Epithelial cell of prostate (primary cell): Measurements from ENCODE around the gene POLR2E.

ENCODE experiments used
- DNase-seq: peaks from one replicate; pipeline ENCODE4 v3.0.0-alpha.2; 2011; ENCODE audit warnings: low read depth, low spot score
- H3K27ac ChIP-seq: fragments of 450-650 bp; 2 replicates; pipeline ENCODE4 v1.5.1; 2017; ENCODE audit warnings: mild to moderate bottlenecking

The POLR2E gene

DNA sequence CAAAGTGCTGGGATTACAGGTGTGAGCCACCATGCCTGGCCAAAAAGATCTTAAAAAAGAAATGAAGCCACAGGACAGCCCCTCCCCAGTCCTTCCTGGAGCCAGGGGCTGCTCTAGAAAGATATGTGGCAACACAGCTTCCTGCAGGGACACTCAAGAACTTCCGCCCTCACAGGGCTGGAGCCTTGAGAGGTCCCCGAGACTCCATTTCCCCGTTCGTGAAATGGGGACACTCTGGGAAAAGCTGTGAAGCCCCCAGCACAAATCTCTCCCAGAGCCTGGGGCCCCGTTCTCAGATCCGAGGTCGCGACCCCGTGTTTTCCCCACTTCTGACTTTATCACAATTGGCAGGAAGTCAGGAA, 6.1 kb upstream of the POLR2E start:
- H3K27ac ChIP-seq = peak overlapping the region; percentile 96
- DNase-seq = no peak

DNA sequence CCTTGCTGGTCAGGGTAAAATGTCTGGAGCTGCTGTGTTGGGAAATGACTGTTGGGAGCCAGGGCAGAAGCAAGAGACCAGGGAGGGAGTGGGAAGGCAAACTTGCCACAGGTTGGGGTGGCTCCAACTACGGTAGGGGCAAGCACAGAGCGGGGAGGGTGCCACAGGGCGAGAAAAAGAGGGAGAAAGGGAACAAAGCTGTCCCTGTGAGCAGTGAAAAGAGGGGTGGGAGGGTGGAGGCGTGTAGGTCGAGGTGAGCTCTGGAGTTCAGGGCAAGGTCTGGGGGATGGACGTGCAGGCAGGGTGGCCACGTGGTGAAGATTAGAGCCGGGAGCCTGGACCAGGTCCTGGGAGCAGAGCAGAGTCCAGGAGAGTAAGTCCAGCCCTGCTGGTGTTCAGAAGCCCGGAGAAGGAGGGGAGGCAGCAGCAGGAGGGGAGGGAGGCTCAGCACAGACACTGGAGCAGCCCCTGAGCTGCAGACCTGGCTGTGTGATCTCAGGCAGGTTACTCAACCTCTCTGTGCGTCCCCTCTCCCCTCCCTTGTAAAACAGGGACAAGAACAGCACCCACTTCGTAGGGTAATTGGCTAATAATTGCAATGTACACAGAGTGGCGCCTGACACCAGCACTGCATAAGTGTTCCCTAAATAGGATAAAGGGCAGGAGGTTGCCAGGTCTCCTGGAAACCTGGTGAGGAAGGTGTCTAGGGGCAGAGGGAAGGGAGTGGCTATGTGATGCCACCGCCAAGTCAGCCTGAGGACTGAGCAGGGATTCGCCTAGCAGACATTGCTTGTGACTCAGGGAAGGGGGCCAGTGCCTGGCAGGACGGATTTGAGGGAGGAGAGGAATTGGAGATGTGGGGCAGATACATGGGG, 3.2 kb upstream of the POLR2E start:
- DNase-seq = no peak
- H3K27ac ChIP-seq = peak overlapping the region; percentile 76

DNA sequence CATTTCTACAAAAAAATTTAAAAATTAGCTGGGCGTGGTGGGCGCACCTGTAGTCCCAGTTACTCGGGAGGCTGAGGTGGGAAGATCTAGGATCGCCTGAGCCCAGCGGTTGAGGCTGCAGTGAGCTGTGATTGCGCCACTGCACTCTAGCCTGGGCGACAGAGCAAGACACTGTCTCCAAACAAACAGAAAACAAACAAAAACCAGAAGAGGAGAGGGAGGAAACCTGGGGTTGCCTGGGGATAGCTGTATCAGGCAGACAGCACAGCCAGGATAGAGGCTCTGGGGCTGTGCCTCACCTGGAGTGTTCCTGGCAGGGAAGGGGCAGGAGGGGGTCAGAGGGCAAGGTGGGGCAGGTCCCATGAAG, 2.6 kb upstream of the POLR2E start:
- peak overlapping the region; percentile 76 for H3K27ac ChIP-seq
- DNase-seq = no peak

- peak overlapping the region; percentile 24 for H3K27ac ChIP-seq
- DNase-seq = no peak
These were observed 559 bp downstream of the POLR2E start for GRCh38 chr19:1094655-1094977.

DNA sequence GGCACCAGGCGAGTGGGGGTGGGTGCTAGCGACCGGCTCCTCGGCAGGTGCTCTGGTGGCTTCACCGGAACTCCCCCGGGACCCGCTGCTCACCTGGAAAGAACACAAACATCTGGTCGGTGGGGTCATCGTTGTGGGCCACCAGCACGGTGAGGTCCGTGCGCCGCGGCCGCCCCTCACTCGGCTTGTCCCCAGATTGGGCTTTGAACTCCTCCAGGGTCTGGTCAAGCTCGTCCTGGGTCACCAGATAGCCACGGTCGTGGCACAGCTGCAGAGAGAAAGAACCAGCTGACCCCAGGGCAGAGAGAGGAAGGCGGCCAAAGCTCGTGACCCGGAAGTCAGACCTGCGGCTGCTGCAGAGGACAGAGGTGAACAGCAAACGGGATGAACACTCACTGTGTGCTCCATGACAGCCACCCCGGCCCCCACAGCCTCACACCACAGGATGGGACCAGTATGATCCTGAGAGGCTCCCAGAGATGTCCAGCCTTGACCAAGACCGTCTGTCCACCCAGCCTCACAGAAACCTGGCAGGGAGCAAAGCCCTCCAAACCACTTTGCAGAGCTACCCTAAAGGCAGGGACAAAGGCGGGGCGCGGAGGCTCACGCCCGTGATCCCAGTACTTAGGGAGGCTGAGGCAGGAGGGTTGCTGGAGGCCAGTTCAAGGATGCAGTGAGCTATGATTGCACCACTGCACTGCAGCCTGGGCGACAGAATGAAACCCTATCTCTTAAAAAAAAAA, 1.2 kb downstream of the POLR2E start:
- no peak for DNase-seq
- H3K27ac ChIP-seq = no peak overlapping the region

GRCh38 chr19:1093330-1093729, 1.8 kb downstream of the POLR2E start:
- no peak overlapping the region for H3K27ac ChIP-seq
- no peak for DNase-seq

GRCh38 chr19:1091544-1092175, 3.5 kb downstream of the POLR2E start:
- no peak overlapping the region for H3K27ac ChIP-seq
- DNase-seq = no peak

DNA sequence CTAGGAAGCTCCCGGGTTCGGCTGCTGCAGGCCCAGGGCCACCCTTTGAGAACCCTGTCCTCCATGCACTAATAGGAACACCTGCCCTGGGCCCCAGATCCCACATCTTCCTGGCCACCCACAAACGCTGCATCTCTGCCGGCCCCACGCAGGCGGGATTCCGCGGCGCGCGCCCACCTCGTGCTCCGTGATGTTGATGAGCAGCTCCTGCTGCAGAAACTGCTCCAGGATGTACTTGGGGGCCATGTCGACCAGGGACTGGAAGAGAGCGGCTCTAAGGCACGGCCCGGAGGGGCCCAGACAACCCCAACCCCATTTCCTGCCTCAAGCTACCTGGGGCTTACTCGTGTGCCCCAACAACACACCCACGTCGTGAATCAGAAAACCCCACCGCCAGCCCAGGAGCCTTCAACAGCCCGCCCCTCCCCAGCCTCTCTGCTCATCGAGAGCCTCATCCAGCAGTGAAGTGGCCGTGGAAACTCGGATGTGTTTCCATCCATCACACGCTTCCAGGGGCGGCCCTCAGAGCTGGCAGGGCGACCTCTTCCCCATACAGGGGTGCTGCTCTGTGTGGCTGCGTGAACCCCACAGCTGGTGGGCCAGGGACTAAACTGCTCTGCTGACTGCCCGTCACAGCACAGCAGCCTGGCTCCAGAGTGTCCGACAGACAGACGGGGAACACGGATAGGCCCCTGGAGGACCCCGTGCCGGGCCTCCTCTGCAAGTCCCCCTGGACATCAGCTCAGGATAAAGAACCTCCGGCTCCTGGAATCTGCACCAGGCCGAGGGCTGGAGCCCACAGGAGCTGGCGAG, 4.2 kb downstream of the POLR2E start:
- no peak overlapping the region for H3K27ac ChIP-seq
- no peak for DNase-seq

- DNase-seq = no peak
- no peak overlapping the region for H3K27ac ChIP-seq
These were observed 5.3 kb downstream of the POLR2E start for GRCh38 chr19:1089891-1090290.

- H3K27ac ChIP-seq = no peak overlapping the region
- no peak for DNase-seq
These were observed 5.9 kb downstream of the POLR2E start for GRCh38 chr19:1089126-1089771.

GRCh38 chr19:1088416-1089010, 6.7 kb downstream of the POLR2E start:
- H3K27ac ChIP-seq = no peak overlapping the region
- no peak for DNase-seq

GRCh38 chr19:1087813-1088415, 7.3 kb downstream of the POLR2E start:
- no peak for DNase-seq
- H3K27ac ChIP-seq = no peak overlapping the region

GRCh38 chr19:1086613-1087012, 8.6 kb downstream of the POLR2E start:
- no peak for DNase-seq
- no peak overlapping the region for H3K27ac ChIP-seq

DNA sequence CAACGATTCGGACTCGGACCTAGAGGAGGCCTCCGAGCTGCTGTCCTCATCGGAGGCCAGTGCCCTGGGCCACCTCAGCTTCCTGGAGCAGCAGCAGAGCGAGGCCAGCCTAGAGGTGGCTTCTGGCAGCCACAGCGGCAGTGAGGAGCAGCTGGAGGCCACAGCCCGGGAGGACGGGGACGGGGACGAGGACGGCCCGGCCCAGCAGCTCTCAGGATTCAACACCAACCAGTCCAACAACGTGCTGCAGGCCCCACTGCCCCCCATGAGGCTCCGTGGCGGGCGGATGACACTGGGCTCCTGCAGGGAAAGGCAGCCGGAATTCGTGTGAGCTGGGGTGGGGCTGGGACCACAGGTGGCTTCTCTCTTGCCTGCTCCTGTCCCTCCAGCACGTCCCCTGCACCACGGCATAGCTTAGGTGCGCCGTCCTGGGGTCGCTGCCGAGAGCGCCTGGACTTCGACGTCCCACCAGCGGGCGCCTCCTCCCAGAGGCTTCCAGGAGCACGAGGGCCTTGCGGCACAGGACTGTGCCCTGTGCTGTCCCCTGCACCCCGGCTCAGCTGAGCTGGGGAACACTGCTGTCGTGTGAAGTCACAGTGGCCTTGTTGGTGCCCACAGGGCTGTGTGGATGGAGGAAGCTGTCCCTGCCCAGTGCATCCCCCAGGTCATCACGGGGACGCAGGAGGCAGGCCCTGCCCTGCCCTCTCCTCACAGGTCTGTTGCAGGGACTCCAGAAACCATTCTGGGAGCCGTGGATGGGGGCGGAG, 9.3 kb downstream of the POLR2E start:
- no peak for DNase-seq
- H3K27ac ChIP-seq = no peak overlapping the region

- H3K27ac ChIP-seq = no peak overlapping the region
- no peak for DNase-seq
These were observed 10.0 kb downstream of the POLR2E start for GRCh38 chr19:1085053-1085658.

DNA sequence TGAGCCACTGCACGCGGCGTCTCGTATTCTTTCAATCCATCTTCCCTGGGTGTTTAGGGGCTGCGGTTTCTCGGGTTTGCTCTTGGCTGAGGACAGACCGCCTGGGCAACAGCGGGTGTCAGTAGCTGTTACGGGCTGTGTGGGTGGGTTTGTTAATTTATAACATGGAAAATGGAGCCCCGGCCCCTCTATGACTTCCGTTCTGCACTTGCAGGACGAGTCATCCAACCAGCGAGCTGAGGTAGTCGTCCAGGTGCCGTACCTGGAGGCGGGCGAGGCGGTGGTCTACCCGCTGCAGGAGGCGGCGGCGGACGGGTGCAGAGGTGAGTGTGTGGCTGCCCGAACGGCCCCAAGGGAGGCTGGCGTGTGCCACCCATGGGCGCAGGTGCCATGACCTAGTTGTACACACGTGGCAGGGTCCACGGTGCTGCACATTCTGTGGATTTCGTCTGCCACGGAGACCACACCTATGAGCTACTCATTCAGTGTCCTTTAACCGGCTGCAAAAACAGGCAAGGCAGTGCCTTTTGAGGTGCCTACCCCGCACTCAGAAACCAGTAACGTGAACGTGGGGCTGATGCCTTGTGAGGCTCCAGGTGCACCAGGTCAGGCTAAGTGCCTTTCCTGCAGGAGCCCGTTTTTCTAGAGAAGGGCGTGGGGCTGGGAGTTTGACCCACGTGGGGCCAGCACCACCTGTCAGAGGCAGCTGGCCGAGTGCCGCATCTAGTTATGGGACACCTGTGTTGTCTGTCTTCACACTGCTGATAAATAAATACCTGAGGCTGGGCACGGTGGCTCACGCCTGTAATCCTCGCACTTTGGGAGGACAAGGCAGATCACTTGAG, 10.9 kb downstream of the POLR2E start:
- H3K27ac ChIP-seq = no peak overlapping the region
- DNase-seq = no peak
